Hepatocyte (in vitro differentiated cells): ENCODE results near the gene PTPN1.

Experiments
- CTCF ChIP-seq: fragments of 200-600 bp; sonication (generic); IDR thresholded peaks from 2 replicates; pipeline ENCODE4 v1.5.1; 2016; ENCODE audit warnings: antibody characterized with exemption, mild to moderate bottlenecking; ENCODE audit not compliant: poor library complexity
- EZH2 ChIP-seq: fragments of 200-600 bp; sonication (generic); IDR thresholded peaks from 2 replicates; pipeline ENCODE4 v1.6.1; 2016; ENCODE audit warnings: antibody characterized with exemption, mild to moderate bottlenecking, borderline replicate concordance
- EZH2phosphoT487 ChIP-seq: fragments of 200-600 bp; sonication (generic); IDR thresholded peaks from one replicate; pipeline ENCODE4 v1.6.1; 2018; ENCODE audit warnings: antibody characterized with exemption, mild to moderate bottlenecking, low read depth, moderate library complexity; ENCODE audit not compliant: unreplicated experiment, severe bottlenecking

- no peak for TF ChIP-seq CTCF
- TF ChIP-seq EZH2phosphoT487: no peak
- no peak for TF ChIP-seq EZH2
Measured at GRCh38 chr20:50519036-50519762, 9.0 kb downstream of the PTPN1 start.
